Measurements from ENCODE around the gene EVI2B.

- no peak for TF ChIP-seq CTCF (IDR thresholded peaks at IDR 0.05)
- no peak for TF ChIP-seq POLR2A (IDR thresholded peaks at IDR 0.05)
These were observed 5.2 kb downstream of the EVI2B start for GRCh38 chr17:31308372-31309334.

Measured in ovary (tissue), 3 donors.